ENCODE measurements around the gene MAML3. TPM values are rescaled to one million over a fixed set of nuclear protein-coding genes. Genes with fewer than 3 reads are reported as not detected.

MAML3 gene
- total and polyA plus RNA-seq, 2 experiments from 2014 or later: 1.7 to 6.5 TPM

- no peak overlapping the region for H3K4me3 Mint-ChIP-seq
- peaks cover 6% of the 10 kb centered on the region for H3K27me3 Mint-ChIP-seq (ENCODE audit: insufficient read depth, low read depth, poor library complexity)
- peaks cover 21% of the 10 kb centered on the region for H3K4me1 Mint-ChIP-seq
- ATAC-seq (no peak), DNase-seq (ENCODE audit: low spot score) (no peak)
- no peaks in the 10 kb centered on the region; the same call in 2 of the 3 replicates for H3K36me3 Mint-ChIP-seq (ENCODE audit: low read depth)
- TF ChIP-seq ZNF114 (CRISPR knock-in tag; IDR thresholded peaks at IDR 0.05) (no peak), NANOG (IDR thresholded peaks at IDR 0.05; ENCODE audit: borderline replicate concordance) (no peak), ETS1 (IDR thresholded peaks at IDR 0.05) (no peak)
- peaks cover 7% of the 10 kb centered on the region; the same call in 1 of the 3 replicates for H3K9me3 Mint-ChIP-seq
- no peaks in the 10 kb centered on the region for H3K79me2 ChIP-seq (replicated peaks; ENCODE audit: insufficient read depth)
- H3K4me1 ChIP-seq (ENCODE audit: insufficient read depth): peaks cover 28% of the 10 kb centered on the region
- H3K4me3 ChIP-seq: no peak overlapping the region
- no peaks in the 10 kb centered on the region; the same call in 1 of the 2 replicates for H3K9me2 ChIP-seq (ENCODE audit: insufficient read depth)
- no peaks in the 10 kb centered on the region for H3F3A ChIP-seq (replicated peaks; ENCODE audit: low read depth)
- no peak overlapping the region for H3K27ac ChIP-seq (ENCODE audit: low read depth)
- no peaks in the 10 kb centered on the region for H4K20me1 ChIP-seq (replicated peaks; ENCODE audit: insufficient read depth)
- no peak overlapping the region for H2AFZ ChIP-seq
- H3K36me3 ChIP-seq (ENCODE audit: insufficient read depth): no peaks in the 10 kb centered on the region
- H3K27me3 ChIP-seq (ENCODE audit: insufficient read depth): no peaks in the 10 kb centered on the region
- no peak overlapping the region for H3K27ac Mint-ChIP-seq
- no peak overlapping the region for H3K4me2 ChIP-seq
Observed at GRCh38 chr4:139903845-139904244, 250.1 kb downstream of the MAML3 start.

- TF ChIP-seq POLR2AphosphoS5 (IDR thresholded peaks at IDR 0.05; ENCODE audit: low read depth) (no peak), JUNB (IDR thresholded peaks at IDR 0.05; ENCODE audit: unreplicated experiment) (no peak), ETS1 (IDR thresholded peaks at IDR 0.05) (no peak), EZH2phosphoT487 (IDR thresholded peaks at IDR 0.05; ENCODE audit: unreplicated experiment) (no peak), CREB1 (CRISPR knock-in tag; IDR thresholded peaks at IDR 0.05; ENCODE audit: low read depth) (no peak), ZNF114 (CRISPR knock-in tag; IDR thresholded peaks at IDR 0.05) (no peak), CTCF (conservative IDR thresholded peaks at IDR 0.05; ENCODE audit: low read depth in 2 of 2) (no peak)
- H3K79me2 ChIP-seq (replicated peaks; ENCODE audit: insufficient read depth): no peaks in the 10 kb centered on the region
- no peaks in the 10 kb centered on the region for H4K20me1 ChIP-seq (replicated peaks; ENCODE audit: insufficient read depth)
- peaks cover 2% of the 10 kb centered on the region for H3K9me2 ChIP-seq (ENCODE audit: insufficient read depth)
- Mint-ChIP-seq H3K4me3 (no peak overlapping the region), H3K9me3 (peaks cover 7% of the 10 kb centered on the region; the same call in 1 of the 3 replicates), H3K27ac (peak overlapping the region; percentile 25), H3K27me3 (ENCODE audit: insufficient read depth, low read depth, poor library complexity) (peaks cover 6% of the 10 kb centered on the region), H3K36me3 (ENCODE audit: low read depth) (no peaks in the 10 kb centered on the region; the same call in 2 of the 3 replicates), H3K4me1 (peaks cover 21% of the 10 kb centered on the region)
- ATAC-seq (no peak), DNase-seq (ENCODE audit: low spot score) (no peak)
- no peaks in the 10 kb centered on the region for H3K27me3 ChIP-seq (ENCODE audit: insufficient read depth)
- no peak overlapping the region for H3K4me3 ChIP-seq
- no peaks in the 10 kb centered on the region for H3K36me3 ChIP-seq (ENCODE audit: insufficient read depth)
- no peak overlapping the region for H3K27ac ChIP-seq (ENCODE audit: low read depth)
- H2AFZ ChIP-seq: peak overlapping the region; percentile 7; the same call in 1 of the 2 replicates
- H3F3A ChIP-seq (replicated peaks; ENCODE audit: low read depth): no peaks in the 10 kb centered on the region
- peaks cover 28% of the 10 kb centered on the region for H3K4me1 ChIP-seq (ENCODE audit: insufficient read depth)
- peak overlapping the region; percentile 25; the same call in 1 of the 2 replicates for H3K4me2 ChIP-seq
Observed at GRCh38 chr4:139902321-139903320, 251.4 kb downstream of the MAML3 start.
